Neural cell (in vitro differentiated cells): ENCODE measurements around the gene FRMD4A. TPM values are rescaled to one million over a fixed set of nuclear protein-coding genes. Genes with fewer than 3 reads are reported as not detected.
A peak's percentile ranks its signal among the peaks of the same experiment; 100 is the strongest.

Experiments
- H2AFZ ChIP-seq: fragments of 200-600, 300-800 bp; sonication (generic), shearing (Covaris generic); 2 replicates; pipeline ENCODE4 v1.6.0; 2014; ENCODE audit warnings: low read depth, mild to moderate bottlenecking, antibody characterized with exemption, low read length, moderate library complexity
- H3F3A ChIP-seq: fragments of 200-600 bp; shearing (Covaris generic); 2 replicates; pipeline ENCODE4 v1.6.1; 2016; ENCODE audit warnings: mild to moderate bottlenecking, moderate library complexity, mixed read lengths, antibody characterized with exemption, low read length; ENCODE audit not compliant: insufficient read depth, poor library complexity, severe bottlenecking
- H3K27ac ChIP-seq: fragments of 200-600, 300-800 bp; sonication (generic), shearing (Covaris generic); 2 replicates; pipeline ENCODE4 v1.5.1; 2014; ENCODE audit warnings: mild to moderate bottlenecking, low read length, moderate library complexity
- H3K27me3 ChIP-seq: fragments of 300-800, 200-600 bp; sonication (generic), shearing (Covaris generic); 2 replicates; pipeline ENCODE4 v1.6.0; 2014; ENCODE audit warnings: mild to moderate bottlenecking, low read depth, low read length, moderate library complexity; ENCODE audit not compliant: insufficient read depth
- H3K36me3 ChIP-seq: fragments of 300-800, 200-600 bp; sonication (generic), shearing (Covaris generic); 2 replicates; pipeline ENCODE4 v1.5.1; 2014; ENCODE audit warnings: mild to moderate bottlenecking, antibody characterized with exemption, low read length, moderate library complexity; ENCODE audit not compliant: insufficient read depth
- H3K4me2 ChIP-seq: fragments of 300-800, 200-600 bp; sonication (generic), shearing (Covaris generic); 2 replicates; pipeline ENCODE4 v1.6.0; 2014; ENCODE audit warnings: mild to moderate bottlenecking, low read length
- H3K4me3 ChIP-seq: fragments of 300-800, 200-600 bp; sonication (generic), shearing (Covaris generic); 2 replicates; pipeline ENCODE4 v1.5.1; 2014; ENCODE audit warnings: mild to moderate bottlenecking, low read length, moderate library complexity
- H3K79me2 ChIP-seq: fragments of 200-600 bp; shearing (Covaris generic); replicated peaks from 2 replicates; pipeline ENCODE4 v1.6.0; 2014; ENCODE audit warnings: mild to moderate bottlenecking, low read length, moderate library complexity; ENCODE audit not compliant: insufficient read depth
- H3K9ac ChIP-seq: fragments of 300-800, 200-600 bp; sonication (generic), shearing (Covaris generic); 2 replicates; pipeline ENCODE4 v1.6.1; 2016; ENCODE audit warnings: mild to moderate bottlenecking, low read length, mixed read lengths
- H3K9me2 ChIP-seq: fragments of 200-600 bp; shearing (Covaris generic); 2 replicates; pipeline ENCODE4 v1.6.1; 2016; ENCODE audit warnings: mild to moderate bottlenecking, low read length, mixed read lengths; ENCODE audit not compliant: insufficient read depth
- H3K9me3 ChIP-seq: fragments of 200-600, 300-800 bp; sonication (generic), shearing (Covaris generic); 2 replicates; pipeline ENCODE4 v1.6.1; 2016; ENCODE audit warnings: mild to moderate bottlenecking, mixed run types, low read length, moderate library complexity, mixed read lengths
- H4K20me1 ChIP-seq: fragments of 200-600 bp; shearing (Covaris generic); 2 replicates; pipeline ENCODE4 v1.6.1; 2016; ENCODE audit warnings: mild to moderate bottlenecking, mixed run types; ENCODE audit not compliant: insufficient read depth
- CTCF ChIP-seq: fragments of 450-650 bp; IDR thresholded peaks from 2 replicates; pipeline ENCODE4 v1.5.1; 2014; ENCODE audit warnings: antibody characterized with exemption, mild to moderate bottlenecking, moderate library complexity; ENCODE audit not compliant: poor library complexity, severe bottlenecking
- EP300 ChIP-seq: fragments of 450-650 bp; conservative IDR thresholded peaks from 2 replicates; pipeline ENCODE4 v1.6.1; 2014; ENCODE audit warnings: antibody characterized with exemption, mild to moderate bottlenecking, moderate library complexity; ENCODE audit not compliant: poor library complexity, severe bottlenecking
- EZH2 ChIP-seq: fragments of 200-600, 300-800 bp; shearing (Covaris generic), sonication (generic); IDR thresholded peaks from 2 replicates; pipeline ENCODE4 v1.6.1; 2014; ENCODE audit warnings: antibody characterized with exemption, low read length, borderline replicate concordance, mild to moderate bottlenecking; ENCODE audit not compliant: insufficient read depth, poor library complexity, severe bottlenecking
- MXI1 ChIP-seq: fragments of 450-650 bp; conservative IDR thresholded peaks from 2 replicates; pipeline ENCODE4 v1.6.1; 2014; ENCODE audit warnings: antibody characterized with exemption, mild to moderate bottlenecking; ENCODE audit not compliant: poor library complexity, severe bottlenecking
- POLR2AphosphoS5 ChIP-seq: IDR thresholded peaks from 2 replicates; pipeline ENCODE4 v1.6.1; 2012
- RAD21 ChIP-seq: fragments of 450-650 bp; conservative IDR thresholded peaks from 2 replicates; pipeline ENCODE4 v1.6.1; 2014; ENCODE audit warnings: antibody characterized with exemption, mild to moderate bottlenecking, moderate library complexity
- SMC3 ChIP-seq: fragments of 450-650 bp; conservative IDR thresholded peaks from 2 replicates; pipeline ENCODE4 v1.6.1; 2014; ENCODE audit warnings: antibody characterized with exemption, mild to moderate bottlenecking, moderate library complexity; ENCODE audit not compliant: poor library complexity
- TAF1 ChIP-seq: IDR thresholded peaks from 2 replicates; pipeline ENCODE4 v1.6.1; 2012; ENCODE audit warnings: low read depth
- polyA plus RNA-seq: library from polyadenylated mRNA; depleted of rRNA; stranded (reverse); fragments of >200 nt; gene quantifications from 2 replicates; pipeline ENCODE4 v1.2.3, GENCODE V29; 2014
- TF ChIP-seq, protein P1 (sequence below): IDR thresholded peaks from 2 replicates; pipeline ENCODE4 v1.6.1; 2012; ENCODE audit warnings: borderline replicate concordance

FRMD4A gene
- polyA plus RNA-seq, 1 donor from 2014 or later, result 36.5 TPM

DNA sequence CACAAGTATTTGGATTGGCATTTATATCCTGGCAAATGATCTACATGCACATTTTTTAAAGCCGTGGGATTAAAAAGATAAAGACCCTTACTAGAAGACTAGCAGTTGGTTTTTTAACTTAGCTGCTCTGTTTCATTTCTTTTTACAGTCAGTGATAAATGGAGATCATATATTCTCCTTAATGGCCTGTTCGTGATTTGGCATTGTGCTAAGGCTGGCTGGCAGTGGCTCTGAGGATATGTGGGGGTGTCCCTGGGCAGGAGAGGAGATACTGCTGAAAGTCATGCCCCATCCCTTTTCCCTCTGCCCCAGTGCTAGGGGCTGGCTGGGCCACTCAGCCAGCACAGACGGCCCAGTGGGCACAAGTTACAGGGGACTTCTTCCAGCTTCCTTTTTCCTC is 402.3 kb downstream of the FRMD4A start:
- H3K9me2 ChIP-seq, result no peaks in the 10 kb centered on the region
- H3K4me2 ChIP-seq, result no peak overlapping the region
- no peaks in the 10 kb centered on the region for H4K20me1 ChIP-seq
- no peak overlapping the region for H3K4me3 ChIP-seq
- no peak overlapping the region for H3K9ac ChIP-seq
- H3K27ac ChIP-seq, result peak overlapping the region; percentile 29
- H3F3A ChIP-seq, result no peaks in the 10 kb centered on the region
- no peaks in the 10 kb centered on the region for H3K79me2 ChIP-seq
- no peak for TF ChIP-seq SMC3
- no peak for TF ChIP-seq RAD21
- no peak for TF ChIP-seq POLR2AphosphoS5
- TF ChIP-seq TAF1, result no peak
- TF ChIP-seq CTCF, result no peak
- TF ChIP-seq, protein P1, sequence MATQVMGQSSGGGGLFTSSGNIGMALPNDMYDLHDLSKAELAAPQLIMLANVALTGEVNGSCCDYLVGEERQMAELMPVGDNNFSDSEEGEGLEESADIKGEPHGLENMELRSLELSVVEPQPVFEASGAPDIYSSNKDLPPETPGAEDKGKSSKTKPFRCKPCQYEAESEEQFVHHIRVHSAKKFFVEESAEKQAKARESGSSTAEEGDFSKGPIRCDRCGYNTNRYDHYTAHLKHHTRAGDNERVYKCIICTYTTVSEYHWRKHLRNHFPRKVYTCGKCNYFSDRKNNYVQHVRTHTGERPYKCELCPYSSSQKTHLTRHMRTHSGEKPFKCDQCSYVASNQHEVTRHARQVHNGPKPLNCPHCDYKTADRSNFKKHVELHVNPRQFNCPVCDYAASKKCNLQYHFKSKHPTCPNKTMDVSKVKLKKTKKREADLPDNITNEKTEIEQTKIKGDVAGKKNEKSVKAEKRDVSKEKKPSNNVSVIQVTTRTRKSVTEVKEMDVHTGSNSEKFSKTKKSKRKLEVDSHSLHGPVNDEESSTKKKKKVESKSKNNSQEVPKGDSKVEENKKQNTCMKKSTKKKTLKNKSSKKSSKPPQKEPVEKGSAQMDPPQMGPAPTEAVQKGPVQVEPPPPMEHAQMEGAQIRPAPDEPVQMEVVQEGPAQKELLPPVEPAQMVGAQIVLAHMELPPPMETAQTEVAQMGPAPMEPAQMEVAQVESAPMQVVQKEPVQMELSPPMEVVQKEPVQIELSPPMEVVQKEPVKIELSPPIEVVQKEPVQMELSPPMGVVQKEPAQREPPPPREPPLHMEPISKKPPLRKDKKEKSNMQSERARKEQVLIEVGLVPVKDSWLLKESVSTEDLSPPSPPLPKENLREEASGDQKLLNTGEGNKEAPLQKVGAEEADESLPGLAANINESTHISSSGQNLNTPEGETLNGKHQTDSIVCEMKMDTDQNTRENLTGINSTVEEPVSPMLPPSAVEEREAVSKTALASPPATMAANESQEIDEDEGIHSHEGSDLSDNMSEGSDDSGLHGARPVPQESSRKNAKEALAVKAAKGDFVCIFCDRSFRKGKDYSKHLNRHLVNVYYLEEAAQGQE, result no peak
- TF ChIP-seq EZH2, result no peak
- TF ChIP-seq MXI1, result no peak
- TF ChIP-seq EP300, result no peak
- no peaks in the 10 kb centered on the region for H3K9me3 ChIP-seq
- H3K36me3 ChIP-seq, result no peaks in the 10 kb centered on the region
- H3K27me3 ChIP-seq, result no peaks in the 10 kb centered on the region
- H2AFZ ChIP-seq, result no peak overlapping the region

GRCh38 chr10:13925971-13926780 is 404.5 kb downstream of the FRMD4A start:
- no peaks in the 10 kb centered on the region for H3K36me3 ChIP-seq
- no peaks in the 10 kb centered on the region for H3K9me2 ChIP-seq
- TF ChIP-seq MXI1 (no peak), CTCF (no peak)
- no peak overlapping the region for H3K9ac ChIP-seq
- H3K79me2 ChIP-seq, result no peaks in the 10 kb centered on the region
- H4K20me1 ChIP-seq, result no peaks in the 10 kb centered on the region
- no peaks in the 10 kb centered on the region for H3F3A ChIP-seq
- H3K9me3 ChIP-seq, result no peaks in the 10 kb centered on the region
- no peak overlapping the region for H3K27ac ChIP-seq
- no peak overlapping the region for H3K4me2 ChIP-seq
- H3K4me3 ChIP-seq, result no peak overlapping the region
- H3K27me3 ChIP-seq, result no peaks in the 10 kb centered on the region
- H2AFZ ChIP-seq, result no peak overlapping the region
